Measurements from ENCODE around the gene WDR31. TPM values are rescaled to one million over a fixed set of nuclear protein-coding genes. Genes with fewer than 3 reads are reported as not detected.

The WDR31 gene
- total and polyA plus RNA-seq, 2 experiments from 2014 or later, result 4.1 to 5.4 TPM

DNA sequence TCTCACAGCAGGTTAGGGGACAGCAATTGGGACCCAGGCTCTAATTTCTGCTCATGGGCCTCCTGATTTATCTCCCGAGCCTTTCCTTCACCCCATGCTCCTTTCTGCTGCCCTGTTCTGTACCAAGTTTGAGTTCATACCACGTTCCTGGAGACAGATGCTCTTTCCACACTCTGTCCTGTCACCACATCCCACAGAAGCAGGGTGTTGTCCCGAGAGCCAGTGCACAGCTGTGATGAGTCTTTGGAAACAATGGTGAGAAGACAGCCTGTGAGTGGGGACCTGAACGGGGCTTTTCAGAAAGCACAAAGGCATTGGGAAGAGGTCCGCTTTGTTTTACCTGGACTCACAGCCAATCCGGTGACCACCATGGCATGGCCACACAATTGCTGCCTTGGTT, 17.4 kb downstream of the WDR31 start:
- H3K9me3 ChIP-seq (ENCODE audit: low read depth), result no peaks in the 10 kb centered on the region
- no peak overlapping the region for H3K4me3 ChIP-seq
- no peak overlapping the region for H3K27ac ChIP-seq
- peaks cover 2% of the 10 kb centered on the region for H3K36me3 ChIP-seq
- H3K27me3 ChIP-seq, result no peaks in the 10 kb centered on the region
- no peak for TF ChIP-seq CTCF (IDR thresholded peaks at IDR 0.05; ENCODE audit: low read depth, low read length)
- H3K4me1 ChIP-seq (ENCODE audit: low read depth), result no peaks in the 10 kb centered on the region
- no peak for DNase-seq (ENCODE audit: low read depth in 1 of 2, low spot score in 1 of 2)

DNA sequence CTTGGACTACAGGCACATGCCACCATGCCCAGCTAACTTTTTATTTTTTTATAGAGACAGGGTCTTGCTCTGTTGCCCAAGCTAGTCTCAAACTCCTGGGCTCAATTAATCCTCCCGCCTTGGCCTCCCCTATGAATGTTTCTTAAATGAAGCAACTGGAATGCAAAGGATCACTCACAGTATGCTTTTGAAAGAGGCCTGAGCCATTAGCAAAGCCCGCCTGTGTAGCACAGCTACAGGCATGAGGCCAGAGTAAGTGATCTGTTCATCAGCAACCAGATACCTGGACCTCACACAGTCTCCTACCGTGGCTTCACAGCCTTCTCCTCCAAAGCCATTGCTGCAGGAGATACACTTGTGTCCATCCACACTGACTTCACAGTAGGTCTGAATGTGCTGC, 20.0 kb downstream of the WDR31 start:
- TF ChIP-seq CTCF (IDR thresholded peaks at IDR 0.05; ENCODE audit: low read depth, low read length), result no peak
- no peak for DNase-seq (ENCODE audit: low read depth in 1 of 2, low spot score in 1 of 2)
- no peak overlapping the region for H3K4me3 ChIP-seq
- peaks cover 2% of the 10 kb centered on the region for H3K36me3 ChIP-seq
- H3K27me3 ChIP-seq, result no peaks in the 10 kb centered on the region
- H3K4me1 ChIP-seq (ENCODE audit: low read depth), result no peaks in the 10 kb centered on the region
- no peak overlapping the region for H3K27ac ChIP-seq
- no peaks in the 10 kb centered on the region for H3K9me3 ChIP-seq (ENCODE audit: low read depth)

GRCh38 chr9:113319054-113319453, 21.0 kb downstream of the WDR31 start:
- no peaks in the 10 kb centered on the region for H3K27me3 ChIP-seq
- no peak for TF ChIP-seq CTCF (IDR thresholded peaks at IDR 0.05; ENCODE audit: low read depth, low read length)
- no peaks in the 10 kb centered on the region for H3K9me3 ChIP-seq (ENCODE audit: low read depth)
- no peak overlapping the region for H3K27ac ChIP-seq
- no peak for DNase-seq (ENCODE audit: low read depth in 1 of 2, low spot score in 1 of 2)
- H3K36me3 ChIP-seq, result peaks cover 2% of the 10 kb centered on the region
- H3K4me3 ChIP-seq, result no peak overlapping the region
- H3K4me1 ChIP-seq (ENCODE audit: low read depth), result no peaks in the 10 kb centered on the region

- peaks cover 2% of the 10 kb centered on the region for H3K36me3 ChIP-seq
- H3K4me1 ChIP-seq (ENCODE audit: low read depth), result no peaks in the 10 kb centered on the region
- no peak overlapping the region for H3K27ac ChIP-seq
- H3K27me3 ChIP-seq, result no peaks in the 10 kb centered on the region
- peak; percentile 34 for TF ChIP-seq CTCF (IDR thresholded peaks at IDR 0.05; ENCODE audit: low read depth, low read length)
- H3K9me3 ChIP-seq (ENCODE audit: low read depth), result no peaks in the 10 kb centered on the region
- DNase-seq (ENCODE audit: low read depth in 1 of 2, low spot score in 1 of 2), result peak in 1 of 2 donors; percentile 46
- no peak overlapping the region for H3K4me3 ChIP-seq
Measured at GRCh38 chr9:113317777-113318176, 22.3 kb downstream of the WDR31 start.

- H3K27ac ChIP-seq, result no peak overlapping the region
- peaks cover 2% of the 10 kb centered on the region for H3K36me3 ChIP-seq
- no peaks in the 10 kb centered on the region for H3K9me3 ChIP-seq (ENCODE audit: low read depth)
- no peaks in the 10 kb centered on the region for H3K27me3 ChIP-seq
- no peak overlapping the region for H3K4me3 ChIP-seq
- no peak for TF ChIP-seq CTCF (IDR thresholded peaks at IDR 0.05; ENCODE audit: low read depth, low read length)
- no peaks in the 10 kb centered on the region for H3K4me1 ChIP-seq (ENCODE audit: low read depth)
- DNase-seq (ENCODE audit: low read depth in 1 of 2, low spot score in 1 of 2), result no peak
Measured at GRCh38 chr9:113316030-113316429, 24.0 kb downstream of the WDR31 start.

- Histone ChIP-seq H3K4me3 (no peak overlapping the region), H3K9me3 (ENCODE audit: low read depth) (no peaks in the 10 kb centered on the region), H3K4me1 (ENCODE audit: low read depth) (no peaks in the 10 kb centered on the region), H3K27ac (no peak overlapping the region), H3K36me3 (peaks cover 2% of the 10 kb centered on the region), H3K27me3 (no peaks in the 10 kb centered on the region)
- TF ChIP-seq CTCF (IDR thresholded peaks at IDR 0.05; ENCODE audit: low read depth, low read length), result no peak
- DNase-seq (ENCODE audit: low read depth in 1 of 2, low spot score in 1 of 2), result no peak
Measured at GRCh38 chr9:113315231-113315630, 24.8 kb downstream of the WDR31 start.

All from cardiac muscle cell (in vitro differentiated cells and primary cell).